WTC11 (cell line): ENCODE data around the gene SNX25. TPM values are rescaled to one million over a fixed set of nuclear protein-coding genes. Genes with fewer than 3 reads are reported as not detected.
"Not testable (repeated sequence)": the region's sequence is repeated elsewhere in the genome, so short reads cannot be mapped to it uniquely, and the experiment has no call there.

ENCODE experiments used
- ATAC-seq: fragments of 200-7000 bp; cut with Tn5 transposase; 2 replicates; pipeline ENCODE4 v1.10.0; 2021; ENCODE audit warnings: mild to moderate bottlenecking, moderate library complexity
- CTCF ChIA-PET: fragments of 300-600 bp; sonication (Branson Sonifier 250); formaldehyde crosslinking; loops from one replicate; lab custom pipeline; 2021; ENCODE audit warnings: antibody characterized with exemption; lab: Charles Lee
- POLR2A ChIA-PET: fragments of 350-600 bp; sonication (Branson Sonifier 250); formaldehyde crosslinking; loops from one replicate; lab custom pipeline; 2021; ENCODE audit warnings: antibody characterized with exemption; lab: Charles Lee
- DNase-seq: peaks from one replicate; pipeline ENCODE4 v3.0.0; 2021; ENCODE audit warnings: low spot score
- H3K27ac Mint-ChIP-seq: 2 replicates; pipeline ENCODE4 v1.8.0; 2021; ENCODE audit warnings: mixed read lengths
- H3K27me3 Mint-ChIP-seq: 2 replicates; pipeline ENCODE4 v1.8.0; 2021; ENCODE audit warnings: low read depth, mild to moderate bottlenecking, moderate library complexity, mixed read lengths
- H3K36me3 Mint-ChIP-seq: 2 replicates; pipeline ENCODE4 v1.8.0; 2021; ENCODE audit warnings: mixed read lengths
- H3K4me1 Mint-ChIP-seq: 2 replicates; pipeline ENCODE4 v1.8.0; 2022; ENCODE audit warnings: mixed read lengths
- H3K4me3 Mint-ChIP-seq: 2 replicates; pipeline ENCODE4 v1.8.0; 2021; ENCODE audit warnings: mild to moderate bottlenecking, moderate library complexity, mixed read lengths
- H3K9me3 Mint-ChIP-seq: 2 replicates; pipeline ENCODE4 v1.8.0; 2021; ENCODE audit warnings: mixed read lengths
- ATF1 ChIP-seq: sonication (generic); formaldehyde crosslinking; IDR thresholded peaks from 2 replicates; pipeline ENCODE4 v1.8.1; 2023; ENCODE audit warnings: mild to moderate bottlenecking, moderate library complexity, missing genetic modification reagents
- CDX4 ChIP-seq: fragments of 250-450 bp; sonication (Bioruptor Pico); IDR thresholded peaks from 2 replicates; pipeline ENCODE4 v1.9.0; 2021; ENCODE audit warnings: moderate library complexity, mild to moderate bottlenecking, inconsistent platforms, borderline replicate concordance
- CREM ChIP-seq: sonication (generic); formaldehyde crosslinking; IDR thresholded peaks from 2 replicates; pipeline ENCODE4 v1.8.1; 2022; ENCODE audit warnings: mild to moderate bottlenecking, missing genetic modification reagents, moderate library complexity
- E2F5 ChIP-seq: sonication (generic); formaldehyde crosslinking; IDR thresholded peaks from 2 replicates; pipeline ENCODE4 v1.8.1; 2022; ENCODE audit warnings: mild to moderate bottlenecking, moderate library complexity, missing genetic modification reagents
- EMX1 ChIP-seq: fragments of 250-450 bp; sonication (Bioruptor Pico); IDR thresholded peaks from 2 replicates; pipeline ENCODE4 v1.8.0; 2021; ENCODE audit warnings: mild to moderate bottlenecking
- ETV6 ChIP-seq: sonication (generic); formaldehyde crosslinking; IDR thresholded peaks from 2 replicates; pipeline ENCODE4 v1.8.1; 2022; ENCODE audit warnings: mild to moderate bottlenecking, missing genetic modification reagents
- GABPB1 ChIP-seq: sonication (generic); formaldehyde crosslinking; IDR thresholded peaks from 2 replicates; pipeline ENCODE4 v1.8.1; 2023; ENCODE audit warnings: mild to moderate bottlenecking, missing genetic modification reagents
- HMGA2 ChIP-seq: fragments of 250-450 bp; sonication (Bioruptor Pico); IDR thresholded peaks from 2 replicates; pipeline ENCODE4 v1.4.0; 2021; ENCODE audit warnings: mild to moderate bottlenecking, moderate library complexity
- JUN ChIP-seq: sonication (generic); formaldehyde crosslinking; IDR thresholded peaks from 2 replicates; pipeline ENCODE4 v1.8.0; 2023; ENCODE audit warnings: mild to moderate bottlenecking, missing genetic modification reagents
- KAT7 ChIP-seq: sonication (generic); formaldehyde crosslinking; IDR thresholded peaks from 2 replicates; pipeline ENCODE4 v1.8.1; 2023; ENCODE audit warnings: missing genetic modification reagents, mild to moderate bottlenecking, borderline replicate concordance
- MAX ChIP-seq: sonication (generic); formaldehyde crosslinking; IDR thresholded peaks from 2 replicates; pipeline ENCODE4 v1.8.0; 2022; ENCODE audit warnings: mild to moderate bottlenecking, missing genetic modification reagents
- MYBL2 ChIP-seq: sonication (generic); formaldehyde crosslinking; IDR thresholded peaks from 2 replicates; pipeline ENCODE4 v1.8.1; 2023; ENCODE audit warnings: mild to moderate bottlenecking, moderate library complexity, missing genetic modification reagents
- SMAD4 ChIP-seq: sonication (generic); formaldehyde crosslinking; IDR thresholded peaks from 2 replicates; pipeline ENCODE4 v1.8.0; 2022; ENCODE audit warnings: mild to moderate bottlenecking, missing genetic modification reagents
- TCF7 ChIP-seq: sonication (generic); formaldehyde crosslinking; IDR thresholded peaks from 2 replicates; pipeline ENCODE4 v1.8.0; 2022; ENCODE audit warnings: mild to moderate bottlenecking, low read depth, missing genetic modification reagents, moderate library complexity
- TEAD4 ChIP-seq: sonication (generic); formaldehyde crosslinking; IDR thresholded peaks from 2 replicates; pipeline ENCODE4 v1.8.0; 2022; ENCODE audit warnings: mild to moderate bottlenecking, missing genetic modification reagents
- ZBTB43 ChIP-seq: sonication (generic); formaldehyde crosslinking; IDR thresholded peaks from 2 replicates; pipeline ENCODE4 v1.8.1; 2023; ENCODE audit warnings: mild to moderate bottlenecking, missing genetic modification reagents
- ZNF219 ChIP-seq: sonication (generic); formaldehyde crosslinking; IDR thresholded peaks from 2 replicates; pipeline ENCODE4 v1.8.0; 2023; ENCODE audit warnings: missing genetic modification reagents, mild to moderate bottlenecking, borderline replicate concordance
- total RNA-seq: library from RNA; stranded (reverse); gene quantifications from 3 replicates; pipeline ENCODE4 v1.2.3, GENCODE V29; 2021
- TF ChIP-seq, protein P1 (sequence below): sonication (generic); formaldehyde crosslinking; IDR thresholded peaks from 2 replicates; pipeline ENCODE4 v1.8.0; 2023; ENCODE audit warnings: mild to moderate bottlenecking, missing genetic modification reagents
- TF ChIP-seq, protein P2 (sequence below): sonication (generic); formaldehyde crosslinking; conservative IDR thresholded peaks from 2 replicates; pipeline ENCODE4 v1.8.1; 2022; ENCODE audit warnings: mild to moderate bottlenecking, missing genetic modification reagents

SNX25 gene
- total RNA-seq, 1 experiment from 2014 or later = 16.9 TPM

DNA sequence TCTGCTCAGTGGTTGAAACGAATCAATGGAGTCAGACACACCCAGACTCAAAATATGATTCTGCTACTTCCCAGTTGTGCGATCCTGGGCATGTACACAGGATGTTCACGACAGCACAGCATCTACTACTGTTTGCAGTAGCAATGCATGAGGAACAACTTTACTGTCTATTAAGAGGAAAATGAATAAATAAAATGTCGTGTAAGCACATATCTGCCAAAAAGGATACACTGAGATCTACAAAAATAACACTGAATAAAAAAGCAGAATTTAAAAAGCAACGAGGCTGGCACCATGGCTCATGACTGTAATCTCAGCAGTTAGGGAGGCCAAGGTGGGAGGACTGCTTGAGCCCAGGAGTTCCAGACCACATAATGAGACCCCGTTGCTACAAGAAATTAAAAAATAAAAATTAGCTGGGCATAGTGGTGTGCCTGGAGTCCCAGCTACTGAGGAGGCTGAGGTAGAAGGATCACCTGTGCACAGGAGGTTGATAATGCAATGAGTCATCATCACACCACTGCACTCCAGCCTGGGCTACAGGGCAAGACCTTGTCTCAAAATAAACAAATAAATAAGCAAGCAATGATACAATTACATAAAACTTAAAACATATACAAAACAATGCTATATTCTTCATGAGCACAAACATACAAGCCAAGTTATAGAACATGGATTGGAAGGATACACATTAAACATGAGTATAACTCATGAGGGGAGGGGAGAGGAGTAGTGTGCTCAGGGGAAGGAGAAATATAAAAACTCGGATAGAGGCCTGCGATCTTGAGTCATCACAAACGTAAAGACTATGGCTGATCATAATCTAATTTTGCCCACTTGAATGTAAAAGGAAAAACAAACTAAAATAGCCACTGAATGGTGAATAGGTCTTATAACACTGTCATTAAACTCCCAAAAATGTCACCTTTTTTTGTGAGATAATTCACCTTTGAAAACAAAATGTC is 14.2 kb upstream of the SNX25 start (continued):
- TF ChIP-seq TEAD4 (no peak), ZBTB43 (CRISPR knock-in tag) (no peak), GABPB1 (CRISPR knock-in tag) (no peak)

DNA sequence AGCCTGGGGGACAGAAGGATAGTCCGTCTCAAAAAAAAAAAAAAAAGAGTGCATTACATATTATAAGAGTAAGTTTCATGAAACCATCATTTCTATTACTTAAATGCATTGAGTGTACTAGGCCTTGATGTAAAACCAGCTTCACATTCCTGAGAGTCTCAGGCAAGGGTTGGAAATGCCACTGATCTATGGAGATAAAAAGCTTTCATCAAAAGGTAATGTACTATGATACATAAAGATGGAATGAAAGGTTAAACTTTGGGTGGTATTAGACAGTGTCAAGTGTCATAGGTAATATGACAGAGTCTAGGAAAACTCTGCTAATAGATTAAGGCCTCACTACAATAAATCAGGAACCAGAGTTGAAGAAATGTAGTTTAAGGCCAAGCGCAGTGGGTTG is 13.0 kb upstream of the SNX25 start:
- no peak for TF ChIP-seq E2F5
- TF ChIP-seq CDX4 (CRISPR knock-in tag) = no peak
- no peak for TF ChIP-seq TCF7 (CRISPR knock-in tag)
- TF ChIP-seq, protein P1, sequence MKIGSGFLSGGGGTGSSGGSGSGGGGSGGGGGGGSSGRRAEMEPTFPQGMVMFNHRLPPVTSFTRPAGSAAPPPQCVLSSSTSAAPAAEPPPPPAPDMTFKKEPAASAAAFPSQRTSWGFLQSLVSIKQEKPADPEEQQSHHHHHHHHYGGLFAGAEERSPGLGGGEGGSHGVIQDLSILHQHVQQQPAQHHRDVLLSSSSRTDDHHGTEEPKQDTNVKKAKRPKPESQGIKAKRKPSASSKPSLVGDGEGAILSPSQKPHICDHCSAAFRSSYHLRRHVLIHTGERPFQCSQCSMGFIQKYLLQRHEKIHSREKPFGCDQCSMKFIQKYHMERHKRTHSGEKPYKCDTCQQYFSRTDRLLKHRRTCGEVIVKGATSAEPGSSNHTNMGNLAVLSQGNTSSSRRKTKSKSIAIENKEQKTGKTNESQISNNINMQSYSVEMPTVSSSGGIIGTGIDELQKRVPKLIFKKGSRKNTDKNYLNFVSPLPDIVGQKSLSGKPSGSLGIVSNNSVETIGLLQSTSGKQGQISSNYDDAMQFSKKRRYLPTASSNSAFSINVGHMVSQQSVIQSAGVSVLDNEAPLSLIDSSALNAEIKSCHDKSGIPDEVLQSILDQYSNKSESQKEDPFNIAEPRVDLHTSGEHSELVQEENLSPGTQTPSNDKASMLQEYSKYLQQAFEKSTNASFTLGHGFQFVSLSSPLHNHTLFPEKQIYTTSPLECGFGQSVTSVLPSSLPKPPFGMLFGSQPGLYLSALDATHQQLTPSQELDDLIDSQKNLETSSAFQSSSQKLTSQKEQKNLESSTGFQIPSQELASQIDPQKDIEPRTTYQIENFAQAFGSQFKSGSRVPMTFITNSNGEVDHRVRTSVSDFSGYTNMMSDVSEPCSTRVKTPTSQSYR (CRISPR knock-in tag) = no peak
- TF ChIP-seq MYBL2 (CRISPR knock-in tag) = no peak
- no peak for TF ChIP-seq CREM (CRISPR knock-in tag)
- TF ChIP-seq, protein P2, sequence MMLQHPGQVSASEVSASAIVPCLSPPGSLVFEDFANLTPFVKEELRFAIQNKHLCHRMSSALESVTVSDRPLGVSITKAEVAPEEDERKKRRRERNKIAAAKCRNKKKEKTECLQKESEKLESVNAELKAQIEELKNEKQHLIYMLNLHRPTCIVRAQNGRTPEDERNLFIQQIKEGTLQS (CRISPR knock-in tag) = no peak
- no peak for TF ChIP-seq ETV6 (CRISPR knock-in tag)
- TF ChIP-seq HMGA2 (CRISPR knock-in tag) = no peak
- no peak for TF ChIP-seq MAX (CRISPR knock-in tag)
- TF ChIP-seq ATF1 = no peak
- TF ChIP-seq ZNF219 (CRISPR knock-in tag) = no peak
- no peak for TF ChIP-seq EMX1 (CRISPR knock-in tag)
- no peak for TF ChIP-seq JUN
- TF ChIP-seq SMAD4 = no peak
- no peak for TF ChIP-seq KAT7 (CRISPR knock-in tag)
- ATAC-seq (no peak), DNase-seq (no peak)
- Mint-ChIP-seq H3K27me3 (no peaks in the 10 kb centered on the region), H3K4me3 (no peak overlapping the region), H3K36me3 (peaks cover 3% of the 10 kb centered on the region; the same call in 1 of the 2 replicates), H3K27ac (no peak overlapping the region), H3K4me1 (peaks cover 11% of the 10 kb centered on the region), H3K9me3 (no peaks in the 10 kb centered on the region)
- POLR2A ChIA-PET = interaction anchor here (0.6 kb wide), 1 partner anchor 113 kb away, joined by 4 read pairs; no protein-coding TSS in a partner anchor
- CTCF ChIA-PET = interaction anchor here (0.6 to 4.4 kb wide), 3 partner anchors 12 to 51 kb away, joined by 3 to 21 read pairs (median 3); no protein-coding TSS in a partner anchor

- H3K4me3 Mint-ChIP-seq, H3K36me3 Mint-ChIP-seq, H3K27me3 Mint-ChIP-seq, H3K9me3 Mint-ChIP-seq, DNase-seq, POLR2A ChIA-PET, ATAC-seq, H3K27ac Mint-ChIP-seq: not testable (repeated sequence)
- CTCF ChIA-PET = interaction anchor here (4.4 kb wide), 1 partner anchor 14 kb away, joined by 21 read pairs; no protein-coding TSS in a partner anchor
- peaks cover 24% of the 10 kb centered on the region for H3K4me1 Mint-ChIP-seq
Measured at GRCh38 chr4:185198189-185198588, 11.2 kb upstream of the SNX25 start.
